GM18511 (cell line): Measurements from ENCODE around the gene ABCD1.
A peak's percentile ranks its signal among the peaks of the same experiment; 100 is the strongest.
"Not testable (repeated sequence)": the region's sequence is repeated elsewhere in the genome, so short reads cannot be mapped to it uniquely, and the experiment has no call there.

ENCODE experiments used
- ATAC-seq: cut with Tn5 transposase; IDR thresholded peaks from one replicate; pipeline ENCODE4 v1.9.1; 2021; ENCODE audit warnings: mild to moderate bottlenecking, moderate library complexity; ENCODE audit not compliant: unreplicated experiment

Gene ABCD1

DNA sequence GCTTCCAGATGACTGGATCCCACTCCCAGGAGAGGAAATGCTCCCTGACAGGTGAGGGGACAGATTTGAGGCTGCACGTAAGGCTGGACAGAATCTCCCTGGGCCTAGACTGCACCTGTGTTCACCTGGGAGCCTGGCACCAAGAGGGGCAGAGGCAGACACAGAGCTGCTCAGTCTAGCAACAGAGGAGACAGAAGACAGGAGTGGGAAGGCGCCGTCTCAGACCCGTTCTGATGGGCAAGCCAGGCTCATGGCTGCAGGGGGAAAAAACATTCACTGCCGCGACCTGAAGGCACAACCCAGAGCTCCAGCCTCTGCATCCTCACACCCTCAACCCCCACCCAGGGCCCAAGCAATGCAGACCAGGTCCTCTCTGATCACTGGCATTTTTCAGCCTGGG lies 17.2 kb upstream of the ABCD1 start:
- ATAC-seq = no peak

DNA sequence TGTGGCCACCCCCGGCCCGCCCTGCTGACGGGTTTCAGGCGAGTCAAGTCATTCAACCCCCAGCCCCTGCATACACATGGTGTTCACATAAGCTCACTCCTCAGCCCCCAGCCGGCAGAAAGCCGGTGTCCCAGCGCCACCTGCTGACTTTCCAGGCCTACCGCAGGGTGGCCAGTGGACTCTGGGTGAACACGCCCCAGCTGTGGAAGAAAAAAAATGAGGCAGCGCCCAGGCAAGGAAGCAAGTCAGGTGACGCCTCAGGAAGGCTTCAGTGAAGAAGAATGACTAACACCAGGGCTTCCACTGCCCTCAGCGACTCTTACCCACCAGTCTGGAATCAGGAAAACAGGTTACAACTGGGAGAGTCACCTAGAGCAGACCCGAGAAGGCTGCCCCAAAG lies 16.2 kb upstream of the ABCD1 start:
- ATAC-seq = peak; percentile 52

DNA sequence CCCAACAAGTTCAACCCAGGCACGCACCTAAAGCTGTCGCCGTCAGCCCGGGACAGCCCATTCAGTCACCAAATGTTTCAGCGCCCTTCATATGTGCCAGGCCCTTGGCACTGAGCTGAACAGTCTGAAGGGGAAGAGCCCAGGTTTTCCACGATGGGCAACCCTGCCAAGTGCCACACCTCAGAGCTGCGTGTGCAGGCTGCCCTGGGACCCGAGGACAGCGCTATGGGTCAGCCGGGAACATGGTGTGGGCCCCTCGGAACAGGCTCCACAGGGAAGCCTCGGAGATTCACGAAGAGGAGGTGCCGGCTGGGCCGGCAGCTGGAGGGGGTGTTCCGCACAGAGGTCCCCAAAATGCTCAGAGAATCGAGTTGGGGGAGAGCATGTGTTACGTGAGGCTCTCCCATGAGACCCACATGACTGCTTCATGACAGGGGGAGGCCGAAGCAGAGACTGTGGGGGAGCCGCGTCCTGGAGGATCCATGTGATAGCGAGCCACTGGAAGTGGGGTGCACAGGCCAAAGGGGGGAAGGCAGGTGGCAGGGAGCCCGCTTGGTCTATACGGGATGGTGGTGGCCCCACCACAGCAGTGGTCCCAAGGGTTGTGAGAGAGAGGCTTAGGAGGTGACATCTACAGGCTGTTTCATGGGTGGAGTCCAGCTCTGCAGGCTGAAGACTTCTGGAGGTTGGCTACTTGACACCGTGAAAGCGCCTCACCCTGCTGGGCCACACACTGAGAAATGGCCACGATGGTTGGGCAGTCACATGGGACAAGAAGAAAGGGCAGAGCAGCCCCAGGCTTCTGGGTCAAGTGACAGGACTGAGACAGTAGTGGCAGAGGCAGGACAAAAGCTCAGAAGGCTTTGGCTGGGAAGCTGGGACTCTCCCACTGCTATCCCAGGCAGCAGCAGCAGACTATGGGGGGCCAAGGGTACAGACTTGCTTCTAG lies 14.7 kb upstream of the ABCD1 start:
- no peak for ATAC-seq

- ATAC-seq = no peak
Observed at GRCh38 chrX:153714256-153714655, 10.4 kb upstream of the ABCD1 start.

DNA sequence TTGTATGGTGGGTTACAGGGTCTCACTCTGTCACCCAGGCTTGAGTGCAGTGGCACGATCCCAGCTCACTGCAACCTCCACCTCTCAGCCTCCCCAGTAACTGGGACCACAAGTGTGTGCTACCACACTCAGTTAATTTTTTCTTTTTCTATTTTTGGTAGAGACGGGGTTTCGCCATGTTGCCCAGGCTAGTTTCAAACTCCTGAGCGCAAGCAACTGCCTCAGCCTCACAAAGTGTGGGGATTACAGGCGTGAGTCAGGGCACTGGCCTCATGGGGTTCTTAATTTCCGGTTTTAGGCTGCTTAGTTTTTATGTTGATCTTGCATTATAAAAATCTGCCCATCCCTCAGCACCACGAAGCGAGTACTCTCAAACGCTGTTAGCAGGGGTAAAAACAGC lies 7.2 kb upstream of the ABCD1 start:
- no peak for ATAC-seq

- ATAC-seq = no peak
Observed at GRCh38 chrX:153719238-153719637, 5.4 kb upstream of the ABCD1 start.

- ATAC-seq = no peak
Observed at GRCh38 chrX:153719701-153720100, 5.0 kb upstream of the ABCD1 start.

- no peak for ATAC-seq
Observed at GRCh38 chrX:153722704-153723350, 1.8 kb upstream of the ABCD1 start.

DNA sequence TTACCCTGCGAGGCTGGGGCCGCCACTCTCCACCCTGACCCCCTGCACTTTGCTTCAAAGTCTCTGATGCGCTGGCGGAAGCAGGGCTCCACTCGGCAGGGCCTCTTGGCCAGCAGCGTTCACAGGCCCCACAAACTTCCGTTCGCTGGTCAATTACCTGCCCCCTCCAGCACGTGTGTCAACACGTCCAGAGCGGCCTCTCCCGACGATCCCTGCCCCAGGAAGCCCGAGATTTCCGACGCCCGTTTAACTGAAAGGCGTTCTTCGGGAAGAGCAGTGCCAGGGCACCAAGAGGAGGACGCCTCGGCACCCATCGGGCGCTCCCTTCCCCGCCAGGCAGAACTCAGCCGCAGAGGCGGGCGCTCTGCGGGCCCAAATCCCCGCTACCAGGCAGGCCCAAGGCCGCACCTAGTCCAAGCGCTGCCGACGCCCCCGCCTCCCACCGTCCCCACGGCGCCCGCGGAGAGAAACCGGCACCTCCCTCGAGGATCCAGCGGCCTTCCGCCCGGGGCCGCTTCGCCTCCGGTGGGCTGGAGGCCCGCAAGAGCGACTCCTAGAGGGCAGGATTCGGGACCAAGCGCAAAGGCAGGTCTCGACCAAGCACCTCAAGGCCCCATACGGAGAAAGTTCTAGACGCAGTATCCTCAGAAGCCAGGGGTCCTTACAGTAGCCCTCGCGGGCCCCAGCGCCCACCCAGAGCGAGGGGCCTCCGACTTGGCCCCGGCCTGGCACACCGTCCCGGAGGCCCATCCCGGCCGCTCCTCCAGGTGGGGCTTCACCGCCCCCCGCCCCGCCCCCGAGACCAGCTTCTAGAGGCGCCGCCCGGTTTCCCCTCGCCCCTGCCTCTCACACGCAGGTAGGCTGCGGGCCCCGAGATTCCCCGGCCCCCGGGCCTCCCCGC lies 1.1 kb upstream of the ABCD1 start:
- peak; percentile 33 for ATAC-seq

GRCh38 chrX:153725039-153725831 lies 579 bp downstream of the ABCD1 start:
- peak; percentile 12 for ATAC-seq

DNA sequence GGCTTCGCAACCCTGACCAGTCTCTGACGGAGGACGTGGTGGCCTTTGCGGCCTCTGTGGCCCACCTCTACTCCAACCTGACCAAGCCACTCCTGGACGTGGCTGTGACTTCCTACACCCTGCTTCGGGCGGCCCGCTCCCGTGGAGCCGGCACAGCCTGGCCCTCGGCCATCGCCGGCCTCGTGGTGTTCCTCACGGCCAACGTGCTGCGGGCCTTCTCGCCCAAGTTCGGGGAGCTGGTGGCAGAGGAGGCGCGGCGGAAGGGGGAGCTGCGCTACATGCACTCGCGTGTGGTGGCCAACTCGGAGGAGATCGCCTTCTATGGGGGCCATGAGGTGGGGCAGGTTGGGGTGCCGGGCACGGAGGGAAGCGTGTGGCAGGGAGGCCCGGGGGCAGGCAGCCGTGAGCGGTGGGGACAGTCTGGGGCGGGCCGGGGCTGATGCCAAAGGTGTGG lies 1.2 kb downstream of the ABCD1 start:
- no peak for ATAC-seq

DNA sequence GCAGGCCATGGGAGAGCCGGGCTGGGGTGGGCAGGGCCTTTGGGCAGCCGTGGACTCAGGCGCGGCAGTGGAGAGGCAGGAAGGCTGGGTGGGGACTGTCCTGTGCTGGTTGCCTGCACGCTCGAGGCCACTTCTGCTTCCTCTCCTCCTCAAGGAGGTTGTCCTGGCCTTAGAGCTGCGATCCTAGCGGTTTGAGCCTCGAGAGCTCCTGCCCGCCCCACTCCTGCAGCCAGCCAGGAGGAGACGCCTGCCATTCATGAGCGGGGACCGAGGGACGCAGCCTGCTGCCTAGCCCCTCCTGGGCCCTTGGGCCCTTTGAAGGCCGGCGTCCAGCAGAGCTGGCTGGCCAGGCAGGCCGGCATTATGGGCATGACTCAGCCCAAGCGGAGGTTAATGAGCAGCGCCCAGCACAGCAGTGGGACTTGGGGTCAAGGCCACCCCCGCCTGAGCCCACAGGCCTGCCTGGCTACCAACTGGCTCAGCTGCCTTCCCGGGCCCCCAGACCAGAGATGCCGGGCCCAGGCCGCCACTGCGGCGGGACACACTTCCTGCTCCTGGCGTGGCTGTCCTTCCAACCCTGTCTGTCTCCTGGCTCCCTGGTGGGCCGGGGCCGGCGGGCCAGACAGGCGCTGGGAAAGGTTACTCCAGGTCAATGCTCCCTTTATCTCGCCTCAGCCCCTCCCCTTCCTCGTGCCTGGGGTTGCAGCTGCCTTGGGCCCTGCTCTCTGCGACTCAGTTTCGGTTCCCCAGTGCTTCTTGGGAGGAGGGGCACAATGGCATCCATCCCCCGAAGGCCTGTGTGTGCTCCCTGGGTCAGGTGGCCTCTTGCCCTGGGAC lies 1.8 kb downstream of the ABCD1 start:
- ATAC-seq = peak; percentile 61

DNA sequence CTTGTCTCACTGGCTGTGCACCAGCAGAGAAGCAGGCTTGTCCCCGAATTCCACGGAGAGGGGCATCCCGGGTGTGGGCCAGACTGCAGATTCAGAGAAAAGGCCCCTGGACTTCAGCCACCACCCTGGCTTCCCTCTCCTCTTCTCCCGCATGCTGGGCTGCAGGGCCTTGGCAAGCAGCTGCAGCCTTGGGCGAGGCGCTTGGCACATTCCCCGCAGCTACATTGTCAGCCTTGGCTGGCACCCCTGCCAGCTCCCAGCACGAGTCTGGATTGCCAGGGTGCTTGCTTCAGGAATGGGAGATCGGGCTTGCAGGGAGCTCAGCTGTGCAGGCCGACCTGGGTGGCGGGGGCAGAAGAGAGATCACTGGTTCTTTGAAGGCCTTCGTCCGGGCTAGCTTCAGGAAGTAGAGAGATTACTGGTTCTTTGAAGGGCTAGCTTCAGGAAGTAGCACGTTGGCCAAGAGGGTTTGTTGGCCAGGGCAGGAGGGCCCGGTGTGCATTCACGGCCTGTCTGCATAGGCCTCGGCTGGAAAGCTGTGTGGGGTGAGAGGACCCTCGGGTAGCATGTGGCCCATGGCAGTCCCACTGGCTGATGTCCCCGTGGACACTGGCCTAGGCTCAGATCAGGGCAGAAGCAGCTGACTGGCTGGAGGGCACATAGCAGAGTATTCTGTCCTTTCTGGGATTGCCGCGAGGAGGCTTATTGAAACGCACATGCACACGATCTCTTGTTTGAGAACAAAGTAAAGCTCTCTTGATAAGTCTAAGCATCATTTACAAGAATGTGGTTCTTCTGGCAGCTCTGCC lies 2.7 kb downstream of the ABCD1 start:
- ATAC-seq = no peak

- ATAC-seq = no peak
Observed at GRCh38 chrX:153728095-153728494, 3.4 kb downstream of the ABCD1 start.

- no peak for ATAC-seq
Observed at GRCh38 chrX:153728951-153729631, 4.4 kb downstream of the ABCD1 start.

DNA sequence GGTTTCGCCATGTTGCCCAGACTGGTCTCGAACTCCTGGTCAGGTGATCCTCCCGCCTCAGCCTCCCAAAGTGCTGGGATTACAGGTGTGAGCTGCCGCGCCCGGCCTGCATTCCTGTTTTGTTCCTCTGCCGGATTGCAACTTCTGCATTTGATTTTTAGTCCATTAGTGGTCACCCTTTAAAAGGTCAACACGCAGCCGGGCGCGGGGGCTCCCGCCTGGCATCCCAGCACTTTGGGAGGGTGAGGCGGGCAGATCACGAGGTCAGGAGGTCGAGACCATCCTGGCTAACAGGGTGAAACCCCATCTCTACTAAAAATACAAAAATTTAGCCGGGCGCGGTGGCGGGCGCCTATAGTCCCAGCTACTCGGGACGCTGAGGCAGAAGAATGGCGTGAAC lies 5.5 kb downstream of the ABCD1 start:
- not testable (repeated sequence) for ATAC-seq

DNA sequence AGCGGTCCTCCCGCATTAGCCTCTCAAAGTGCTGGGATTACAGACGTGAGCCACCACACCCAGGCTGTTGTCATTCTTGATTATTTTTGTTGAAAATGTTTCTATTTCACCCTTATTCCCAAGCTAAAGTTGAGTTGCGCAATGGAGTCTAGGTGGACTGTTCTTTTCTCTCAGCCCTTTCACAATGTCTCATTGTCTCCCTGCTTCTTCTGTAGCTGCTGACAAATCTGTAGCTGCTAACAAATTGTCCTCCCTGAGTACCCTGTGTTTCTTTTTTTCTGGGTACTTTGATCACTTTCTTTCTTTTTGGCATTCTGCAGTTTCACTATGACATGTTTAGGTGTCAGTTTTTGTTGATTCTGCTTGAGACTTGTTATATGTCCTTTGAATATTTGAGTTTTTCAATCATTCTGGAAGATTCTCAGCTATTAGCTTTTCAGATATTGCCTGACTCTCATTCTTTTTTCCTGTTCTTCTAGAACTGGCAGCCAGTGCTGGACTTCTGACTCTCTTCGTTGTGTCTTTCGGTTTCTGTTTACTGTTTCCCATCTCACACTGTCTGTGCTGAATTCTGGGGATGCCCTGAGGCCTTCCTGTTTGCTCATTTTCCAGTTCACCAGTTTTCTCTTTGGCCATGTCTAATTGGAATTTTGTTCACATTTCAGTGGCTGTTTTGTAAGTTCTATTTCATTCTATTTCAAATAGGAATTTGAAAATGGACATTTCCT lies 6.6 kb downstream of the ABCD1 start:
- ATAC-seq = no peak
